ENCODE measurements around the gene MTG2. TPM values are rescaled to one million over a fixed set of nuclear protein-coding genes. Genes with fewer than 3 reads are reported as not detected.
A peak's percentile ranks its signal among the peaks of the same experiment; 100 is the strongest.

Gene MTG2
- polyA plus RNA-seq, 1 donor (not counting 4 experiments of a cell fraction or from before 2014, with no cell fraction given), result 24.7 TPM

- Histone ChIP-seq H3K4me3 (ENCODE audit: control insufficient read depth in 2 of 3, extremely low read depth in 1 of 3, insufficient read depth in 2 of 3, low read depth in 1 of 3, low read length in 3 of 3) (no peak overlapping the region), H4K20me1 (ENCODE audit: control insufficient read depth, extremely low read depth, insufficient read depth, low read length) (peaks cover 27% of the 10 kb centered on the region), H3K9me3 (ENCODE audit: control insufficient read depth, low read depth, low read length) (no peaks in the 10 kb centered on the region), H2AFZ (ENCODE audit: control insufficient read depth, low read length) (no peak overlapping the region), H3K79me2 (ENCODE audit: control insufficient read depth, insufficient read depth, low read length) (peaks cover 45% of the 10 kb centered on the region), H3K4me1 (ENCODE audit: control insufficient read depth, extremely low read depth, insufficient read depth, low read length) (peaks cover 32% of the 10 kb centered on the region), H3K9ac (ENCODE audit: control insufficient read depth, extremely low read depth, insufficient read depth, low read length) (no peak overlapping the region), H3K9me1 (ENCODE audit: control insufficient read depth, extremely low read depth, insufficient read depth, low read length) (peaks cover 5% of the 10 kb centered on the region), H3K27ac (ENCODE audit: control insufficient read depth, insufficient read depth, low read length) (no peak overlapping the region), H3K36me3 (ENCODE audit: control insufficient read depth in 2 of 2, extremely low read depth in 1 of 2, insufficient read depth in 2 of 2, low read length in 2 of 2) (peaks cover 8 to 10% of the 10 kb centered on the region in 2 experiments), H3K27me3 (ENCODE audit: control insufficient read depth, extremely low read depth, insufficient read depth, low read length) (no peaks in the 10 kb centered on the region), H3K4me2 (ENCODE audit: control insufficient read depth, extremely low read depth, insufficient read depth, low read depth, low read length) (no peak overlapping the region)
- no peak for FAIRE-seq
- no peak for DNase-seq (ENCODE audit: low read depth, low spot score)
- dilution Hi-C loops (cut with MboI; ENCODE audit: extremely low pct_ligation_motif_present, low sequenced_read_pairs), result no loop called here
- no peak for TF ChIP-seq CTCF (optimal IDR thresholded peaks at IDR 0.05 in 1 of 3, IDR thresholded peaks at IDR 0.05 in 1 of 3, conservative IDR thresholded peaks at IDR 0.05 in 1 of 3; ENCODE audit: extremely low read depth in 1 of 3, insufficient read depth in 2 of 3, low read length in 3 of 3)
- TF ChIP-seq EZH2 (IDR thresholded peaks at IDR 0.05; ENCODE audit: low read length), result no peak
Measured at GRCh38 chr20:62156254-62156556, 26.6 kb upstream of the MTG2 start.

GRCh38 chr20:62156592-62157386 lies 26.0 kb upstream of the MTG2 start:
- Histone ChIP-seq H3K27ac (ENCODE audit: control insufficient read depth, insufficient read depth, low read length) (no peak overlapping the region), H3K36me3 (ENCODE audit: control insufficient read depth in 2 of 2, extremely low read depth in 1 of 2, insufficient read depth in 2 of 2, low read length in 2 of 2) (peaks cover 8 to 13% of the 10 kb centered on the region in 2 experiments), H3K4me1 (ENCODE audit: control insufficient read depth, extremely low read depth, insufficient read depth, low read length) (peaks cover 37% of the 10 kb centered on the region), H3K9ac (ENCODE audit: control insufficient read depth, extremely low read depth, insufficient read depth, low read length) (no peak overlapping the region), H4K20me1 (ENCODE audit: control insufficient read depth, extremely low read depth, insufficient read depth, low read length) (peaks cover 25% of the 10 kb centered on the region), H3K9me3 (ENCODE audit: control insufficient read depth, low read depth, low read length) (no peaks in the 10 kb centered on the region), H3K79me2 (ENCODE audit: control insufficient read depth, insufficient read depth, low read length) (peaks cover 40% of the 10 kb centered on the region), H3K27me3 (ENCODE audit: control insufficient read depth, extremely low read depth, insufficient read depth, low read length) (no peaks in the 10 kb centered on the region), H2AFZ (ENCODE audit: control insufficient read depth, low read length) (no peak overlapping the region), H3K4me2 (ENCODE audit: control insufficient read depth, extremely low read depth, insufficient read depth, low read depth, low read length) (no peak overlapping the region), H3K4me3 (ENCODE audit: control insufficient read depth in 2 of 3, extremely low read depth in 1 of 3, insufficient read depth in 2 of 3, low read depth in 1 of 3, low read length in 3 of 3) (no peak overlapping the region), H3K9me1 (ENCODE audit: control insufficient read depth, extremely low read depth, insufficient read depth, low read length) (peaks cover 5% of the 10 kb centered on the region)
- DNase-seq (ENCODE audit: low read depth, low spot score) (no peak), FAIRE-seq (no peak)
- dilution Hi-C loops (cut with MboI; ENCODE audit: extremely low pct_ligation_motif_present, low sequenced_read_pairs), result no loop called here
- TF ChIP-seq EZH2 (IDR thresholded peaks at IDR 0.05; ENCODE audit: low read length), result no peak
- TF ChIP-seq CTCF (optimal IDR thresholded peaks at IDR 0.05 in 1 of 3, IDR thresholded peaks at IDR 0.05 in 1 of 3, conservative IDR thresholded peaks at IDR 0.05 in 1 of 3; ENCODE audit: extremely low read depth in 1 of 3, insufficient read depth in 2 of 3, low read length in 3 of 3), result peak; percentile 58 to 79 (median 74)

Data from keratinocyte (primary cell).